A549 (cell line): ENCODE data around the gene RGS6.

ENCODE experiments used
- EP300 ChIP-seq, 2 experiments: fragments of >200 bp; sonication (Bioruptor Twin); formaldehyde crosslinking; IDR thresholded peaks; 2 replicates in 1 of 2; 3 replicates in 1 of 2; pipeline ENCODE4 v1.6.1; 2016 to 2017
- KDM5A ChIP-seq: fragments of 200-600 bp; sonication (generic); IDR thresholded peaks from 2 replicates; pipeline ENCODE4 v1.6.1; 2016; ENCODE audit warnings: antibody characterized with exemption, mild to moderate bottlenecking
- MAZ ChIP-seq: fragments of 150-350 bp; IDR thresholded peaks from 2 replicates; pipeline ENCODE4 v1.6.1; 2014; ENCODE audit warnings: antibody characterized with exemption, low read depth, low read length, borderline replicate concordance
- PHF8 ChIP-seq: fragments of 200-600 bp; sonication (generic); IDR thresholded peaks from 2 replicates; pipeline ENCODE4 v1.6.1; 2016; ENCODE audit warnings: low read depth, mild to moderate bottlenecking, antibody characterized with exemption, moderate library complexity, borderline replicate concordance
- POLR2A ChIP-seq: IDR thresholded peaks from 2 replicates; pipeline ENCODE4 v1.6.1; 2012; ENCODE audit warnings: mild to moderate bottlenecking, low read length
- RFX5 ChIP-seq: fragments of 450-650 bp; IDR thresholded peaks from 2 replicates; pipeline ENCODE4 v1.7.1; 2014; ENCODE audit warnings: antibody characterized with exemption, mild to moderate bottlenecking, moderate library complexity
- ZFP36 ChIP-seq: fragments of 450-650 bp; IDR thresholded peaks from 2 replicates; pipeline ENCODE4 v1.6.1; 2014; ENCODE audit warnings: borderline replicate concordance; ENCODE audit not compliant: partially characterized antibody
- TF ChIP-seq, protein P1 (sequence below): fragments of >200 bp; sonication (Bioruptor Twin); formaldehyde crosslinking; IDR thresholded peaks from 3 replicates; pipeline ENCODE4 v1.5.1; 2016

DNA sequence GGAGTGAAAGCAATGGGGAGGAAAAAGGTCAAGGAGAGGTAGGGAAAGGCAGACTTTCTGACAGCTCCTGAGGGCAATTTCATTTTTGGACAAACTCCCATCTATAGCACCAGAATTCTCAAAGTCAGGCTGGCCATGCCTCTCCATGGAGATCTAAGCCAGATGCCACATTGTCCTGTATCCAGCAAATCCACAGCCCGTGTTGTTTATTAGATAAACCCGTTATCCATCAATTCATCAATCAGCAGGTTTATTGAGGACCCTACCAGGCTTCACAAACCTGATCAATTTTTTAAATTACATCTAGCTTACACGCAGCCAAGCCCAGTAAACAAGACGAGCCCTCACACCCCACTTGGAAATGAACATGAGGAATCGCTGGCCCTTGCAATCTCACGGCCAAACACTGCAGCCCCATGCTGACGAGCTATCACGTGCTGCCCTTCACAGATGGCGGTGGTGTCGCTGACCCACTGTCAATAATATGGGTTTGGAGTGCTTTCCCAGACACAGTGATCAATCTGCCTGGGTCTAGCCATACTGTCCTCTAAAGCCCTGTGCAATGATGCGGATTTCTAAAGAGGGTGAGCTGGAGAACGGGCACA lies 628.8 kb downstream of the RGS6 start:
- TF ChIP-seq, protein P1, sequence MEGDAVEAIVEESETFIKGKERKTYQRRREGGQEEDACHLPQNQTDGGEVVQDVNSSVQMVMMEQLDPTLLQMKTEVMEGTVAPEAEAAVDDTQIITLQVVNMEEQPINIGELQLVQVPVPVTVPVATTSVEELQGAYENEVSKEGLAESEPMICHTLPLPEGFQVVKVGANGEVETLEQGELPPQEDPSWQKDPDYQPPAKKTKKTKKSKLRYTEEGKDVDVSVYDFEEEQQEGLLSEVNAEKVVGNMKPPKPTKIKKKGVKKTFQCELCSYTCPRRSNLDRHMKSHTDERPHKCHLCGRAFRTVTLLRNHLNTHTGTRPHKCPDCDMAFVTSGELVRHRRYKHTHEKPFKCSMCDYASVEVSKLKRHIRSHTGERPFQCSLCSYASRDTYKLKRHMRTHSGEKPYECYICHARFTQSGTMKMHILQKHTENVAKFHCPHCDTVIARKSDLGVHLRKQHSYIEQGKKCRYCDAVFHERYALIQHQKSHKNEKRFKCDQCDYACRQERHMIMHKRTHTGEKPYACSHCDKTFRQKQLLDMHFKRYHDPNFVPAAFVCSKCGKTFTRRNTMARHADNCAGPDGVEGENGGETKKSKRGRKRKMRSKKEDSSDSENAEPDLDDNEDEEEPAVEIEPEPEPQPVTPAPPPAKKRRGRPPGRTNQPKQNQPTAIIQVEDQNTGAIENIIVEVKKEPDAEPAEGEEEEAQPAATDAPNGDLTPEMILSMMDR, result no peak
- TF ChIP-seq ZFP36 (no peak), MAZ (no peak), POLR2A (no peak), PHF8 (no peak), RFX5 (no peak), EP300 (IDR thresholded peaks at IDR 0.05) (no peak), KDM5A (no peak)
